Measurements from ENCODE around the gene KPNA5. TPM values are rescaled to one million over a fixed set of nuclear protein-coding genes. Genes with fewer than 3 reads are reported as not detected.

The KPNA5 gene
- total RNA-seq, 2 donors from 2014 or later, result 10.4 to 20.1 TPM

DNA sequence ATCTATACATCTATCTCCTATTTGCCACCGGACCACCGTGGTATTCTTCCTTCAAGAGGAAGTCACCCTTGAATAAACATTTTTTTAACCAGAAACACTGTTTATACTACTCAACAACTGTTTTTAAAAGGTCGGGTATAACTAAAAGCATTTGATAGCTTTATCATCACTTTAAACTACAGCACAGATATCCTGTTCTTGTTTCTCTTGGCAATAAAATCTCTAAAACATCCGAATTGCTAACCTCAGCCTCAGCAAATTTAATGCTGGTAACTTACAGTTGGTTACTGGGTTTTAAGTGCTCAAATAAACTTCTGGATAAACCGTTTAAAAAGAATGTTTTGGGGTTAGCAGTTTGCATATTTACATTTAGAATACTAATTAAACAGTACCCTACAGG, 32.9 kb upstream of the KPNA5 start:
- peaks cover 32% of the 10 kb centered on the region for H3K36me3 Mint-ChIP-seq (ENCODE audit: low read depth)
- H3K9me3 Mint-ChIP-seq, result peaks cover 6% of the 10 kb centered on the region
- no peak overlapping the region for H3K27ac Mint-ChIP-seq
- Histone ChIP-seq H3K36me3 (ENCODE audit: control insufficient read depth, insufficient read depth, low read length) (peaks cover 59% of the 10 kb centered on the region), H3K4me3 (ENCODE audit: low read length) (no peak overlapping the region), H3K27ac (ENCODE audit: low read depth, low read length) (no peak overlapping the region), H3K27me3 (ENCODE audit: control insufficient read depth, insufficient read depth, low read length, poor library complexity, severe bottlenecking) (no peaks in the 10 kb centered on the region), H3K9ac (ENCODE audit: extremely low read depth, low read length, poor library complexity, severe bottlenecking) (no peak overlapping the region), H3K4me1 (ENCODE audit: control insufficient read depth, insufficient read depth, low read length) (no peaks in the 10 kb centered on the region), H3K9me3 (ENCODE audit: control insufficient read depth, low read length) (no peaks in the 10 kb centered on the region)
- DNase-seq, result no peak
- no peaks in the 10 kb centered on the region for H3K27me3 Mint-ChIP-seq (ENCODE audit: insufficient read depth)
- no peak overlapping the region for H3K4me3 Mint-ChIP-seq
- TF ChIP-seq, protein P1, sequence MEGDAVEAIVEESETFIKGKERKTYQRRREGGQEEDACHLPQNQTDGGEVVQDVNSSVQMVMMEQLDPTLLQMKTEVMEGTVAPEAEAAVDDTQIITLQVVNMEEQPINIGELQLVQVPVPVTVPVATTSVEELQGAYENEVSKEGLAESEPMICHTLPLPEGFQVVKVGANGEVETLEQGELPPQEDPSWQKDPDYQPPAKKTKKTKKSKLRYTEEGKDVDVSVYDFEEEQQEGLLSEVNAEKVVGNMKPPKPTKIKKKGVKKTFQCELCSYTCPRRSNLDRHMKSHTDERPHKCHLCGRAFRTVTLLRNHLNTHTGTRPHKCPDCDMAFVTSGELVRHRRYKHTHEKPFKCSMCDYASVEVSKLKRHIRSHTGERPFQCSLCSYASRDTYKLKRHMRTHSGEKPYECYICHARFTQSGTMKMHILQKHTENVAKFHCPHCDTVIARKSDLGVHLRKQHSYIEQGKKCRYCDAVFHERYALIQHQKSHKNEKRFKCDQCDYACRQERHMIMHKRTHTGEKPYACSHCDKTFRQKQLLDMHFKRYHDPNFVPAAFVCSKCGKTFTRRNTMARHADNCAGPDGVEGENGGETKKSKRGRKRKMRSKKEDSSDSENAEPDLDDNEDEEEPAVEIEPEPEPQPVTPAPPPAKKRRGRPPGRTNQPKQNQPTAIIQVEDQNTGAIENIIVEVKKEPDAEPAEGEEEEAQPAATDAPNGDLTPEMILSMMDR (conservative IDR thresholded peaks at IDR 0.05), result no peak
- H3K4me1 Mint-ChIP-seq, result no peaks in the 10 kb centered on the region
- 76 to 82% methylated on average over 3 to 4 of the region's 5 CpGs for whole genome bisulfite sequencing, 2 experiments (ENCODE audit: insufficient coverage in 1 of 2, insufficient read length in 1 of 2)

DNA sequence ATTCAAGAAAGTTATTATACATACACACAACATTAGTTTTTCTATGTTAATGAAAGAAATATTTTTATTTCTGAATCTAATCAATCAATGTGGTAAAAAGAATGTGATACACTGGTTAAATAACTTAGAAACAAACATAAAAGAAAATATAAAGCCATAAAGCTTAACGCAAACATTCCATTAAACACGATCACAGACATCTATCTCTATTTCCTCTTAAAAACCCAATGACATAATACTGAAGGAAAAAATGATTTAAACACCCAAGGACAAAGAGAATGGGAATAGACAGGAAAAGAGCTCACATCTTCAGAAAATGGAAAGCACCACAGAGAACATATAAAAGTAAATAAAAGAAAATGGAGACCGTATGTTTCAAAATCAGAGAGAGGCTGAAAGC, 31.9 kb upstream of the KPNA5 start:
- Histone ChIP-seq H3K4me1 (ENCODE audit: control insufficient read depth, insufficient read depth, low read length) (no peaks in the 10 kb centered on the region), H3K27ac (ENCODE audit: low read depth, low read length) (no peak overlapping the region), H3K9ac (ENCODE audit: extremely low read depth, low read length, poor library complexity, severe bottlenecking) (no peak overlapping the region), H3K27me3 (ENCODE audit: control insufficient read depth, insufficient read depth, low read length, poor library complexity, severe bottlenecking) (no peaks in the 10 kb centered on the region), H3K4me3 (ENCODE audit: low read length) (no peak overlapping the region), H3K36me3 (ENCODE audit: control insufficient read depth, insufficient read depth, low read length) (peaks cover 59% of the 10 kb centered on the region), H3K9me3 (ENCODE audit: control insufficient read depth, low read length) (no peaks in the 10 kb centered on the region)
- no peak for DNase-seq
- H3K4me1 Mint-ChIP-seq, result no peaks in the 10 kb centered on the region
- no peak overlapping the region for H3K27ac Mint-ChIP-seq
- peaks cover 1% of the 10 kb centered on the region for H3K9me3 Mint-ChIP-seq
- H3K27me3 Mint-ChIP-seq (ENCODE audit: insufficient read depth), result no peaks in the 10 kb centered on the region
- TF ChIP-seq, protein P1 (conservative IDR thresholded peaks at IDR 0.05), result no peak
- WGBS, 2 experiments (ENCODE audit: insufficient coverage in 1 of 2, insufficient read length in 1 of 2), result 93% methylated on average over 3 of the region's 3 CpGs; no CpG with 5 or more reads in 1 of the 2 experiments
- H3K36me3 Mint-ChIP-seq (ENCODE audit: low read depth), result peaks cover 24% of the 10 kb centered on the region
- no peak overlapping the region for H3K4me3 Mint-ChIP-seq

DNA sequence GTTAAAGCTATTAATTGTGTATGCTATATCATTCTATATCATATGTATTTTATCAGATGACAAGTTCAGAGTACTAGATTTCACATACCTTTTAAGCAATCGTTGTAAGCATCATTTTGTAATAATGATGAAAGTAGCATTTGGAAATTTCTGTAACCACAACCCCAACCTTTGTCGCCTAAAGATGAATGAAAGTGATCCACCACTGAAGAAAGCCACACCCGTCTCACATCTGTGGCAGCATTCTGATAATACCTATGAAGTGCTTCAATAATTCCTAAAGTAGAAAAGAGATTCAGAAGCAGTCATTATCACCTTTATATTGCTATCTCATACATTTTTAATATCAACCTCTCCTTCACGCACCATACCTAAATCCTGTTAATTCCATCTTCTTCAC, 29.1 kb upstream of the KPNA5 start:
- WGBS, 2 experiments (ENCODE audit: insufficient coverage in 1 of 2, insufficient read length in 1 of 2), result 91 to 96% methylated on average over 3 to 4 of the region's 4 CpGs
- Mint-ChIP-seq H3K4me3 (no peak overlapping the region), H3K27me3 (ENCODE audit: insufficient read depth) (no peaks in the 10 kb centered on the region), H3K27ac (no peak overlapping the region), H3K4me1 (no peaks in the 10 kb centered on the region), H3K36me3 (ENCODE audit: low read depth) (peaks cover 9% of the 10 kb centered on the region), H3K9me3 (no peaks in the 10 kb centered on the region)
- Histone ChIP-seq H3K27me3 (ENCODE audit: control insufficient read depth, insufficient read depth, low read length, poor library complexity, severe bottlenecking) (no peaks in the 10 kb centered on the region), H3K27ac (ENCODE audit: low read depth, low read length) (no peak overlapping the region), H3K9ac (ENCODE audit: extremely low read depth, low read length, poor library complexity, severe bottlenecking) (no peak overlapping the region), H3K4me1 (ENCODE audit: control insufficient read depth, insufficient read depth, low read length) (no peaks in the 10 kb centered on the region), H3K9me3 (ENCODE audit: control insufficient read depth, low read length) (no peaks in the 10 kb centered on the region), H3K4me3 (ENCODE audit: low read length) (no peak overlapping the region), H3K36me3 (ENCODE audit: control insufficient read depth, insufficient read depth, low read length) (peaks cover 63% of the 10 kb centered on the region)
- TF ChIP-seq, protein P1 (conservative IDR thresholded peaks at IDR 0.05), result no peak
- DNase-seq, result no peak
